Smooth muscle cell (in vitro differentiated cells): ENCODE results near the gene SLA2. TPM values are rescaled to one million over a fixed set of nuclear protein-coding genes. Genes with fewer than 3 reads are reported as not detected.

Source experiments
- DNase-seq: peaks from one replicate; lab custom pipeline; 2025; ENCODE audit not compliant: unreplicated experiment; lab: John Stamatoyannopoulos, UW
- H2AFZ ChIP-seq: fragments of 200-600 bp; sonication (generic); 2 replicates; pipeline ENCODE4 v1.6.0; 2016; ENCODE audit warnings: antibody characterized with exemption, low read depth, mild to moderate bottlenecking
- H3F3A ChIP-seq: fragments of 200-600 bp; sonication (generic); 2 replicates; pipeline ENCODE4 v1.6.0; 2017; ENCODE audit warnings: antibody characterized with exemption, low read depth
- H3K27ac ChIP-seq: fragments of 200-600 bp; sonication (generic); 2 replicates; pipeline ENCODE4 v1.5.1; 2016; ENCODE audit warnings: low read depth, mild to moderate bottlenecking
- H3K27me3 ChIP-seq: fragments of 200-600 bp; sonication (generic); 2 replicates; pipeline ENCODE4 v1.6.1; 2016; ENCODE audit warnings: low read depth, mild to moderate bottlenecking
- H3K36me3 ChIP-seq: fragments of 200-600 bp; sonication (generic); 2 replicates; pipeline ENCODE4 v1.5.1; 2016; ENCODE audit warnings: low read depth
- H3K4me1 ChIP-seq: fragments of 200-600 bp; sonication (generic); 2 replicates; pipeline ENCODE4 v1.5.1; 2016; ENCODE audit warnings: low read depth
- H3K4me2 ChIP-seq: fragments of 200-600 bp; sonication (generic); 2 replicates; pipeline ENCODE4 v1.6.0; 2016; ENCODE audit warnings: mild to moderate bottlenecking
- H3K4me3 ChIP-seq: fragments of 200-600 bp; sonication (generic); 2 replicates; pipeline ENCODE4 v1.5.1; 2016; ENCODE audit warnings: mild to moderate bottlenecking
- H3K79me2 ChIP-seq: fragments of 200-600 bp; sonication (generic); 2 replicates; pipeline ENCODE4 v1.6.0; 2016; ENCODE audit warnings: low read depth, mild to moderate bottlenecking
- H3K9ac ChIP-seq: fragments of 200-600 bp; sonication (generic); 2 replicates; pipeline ENCODE4 v1.6.0; 2016; ENCODE audit warnings: low read depth
- H3K9me3 ChIP-seq: fragments of 200-600 bp; sonication (generic); replicated peaks from 2 replicates; pipeline ENCODE4 v1.5.1; 2016; ENCODE audit warnings: low read depth
- H4K20me1 ChIP-seq: fragments of 200-600 bp; sonication (generic); 2 replicates; pipeline ENCODE4 v1.6.0; 2016; ENCODE audit warnings: low read depth
- CTCF ChIP-seq: fragments of 200-600 bp; sonication (generic); IDR thresholded peaks from 2 replicates; pipeline ENCODE4 v1.5.1; 2017; ENCODE audit warnings: borderline replicate concordance, mild to moderate bottlenecking, antibody characterized with exemption; ENCODE audit not compliant: insufficient read depth, poor library complexity, severe bottlenecking
- WGBS: methylation state at CpG from one replicate; pipeline ENCODE4 v1.1.7; 2016; ENCODE audit warnings: low lambda C conversion rate; 5-methylcytosine and 5-hydroxymethylcytosine counted together
- polyA plus RNA-seq: library from polyadenylated mRNA; unstranded; fragments of >200 nt; fragmentation: Nextera tagmentation; extraction: Ambion mirVana; gene quantifications from 2 replicates; pipeline ENCODE4 v1.2.1, GENCODE V29; 2016
- total RNA-seq: library from RNA; depleted of rRNA; stranded (reverse); fragments of >200 nt; gene quantifications from 2 replicates; pipeline ENCODE4 v1.2.3, GENCODE V29; 2014

The SLA2 gene
- total and polyA plus RNA-seq, 2 experiments from 2014 or later, result not detected

- Histone ChIP-seq H3K4me2 (no peak overlapping the region), H3K9me3 (no peaks in the 10 kb centered on the region), H3K36me3 (no peaks in the 10 kb centered on the region), H3K9ac (no peak overlapping the region), H3K27me3 (no peaks in the 10 kb centered on the region), H4K20me1 (peaks cover 59% of the 10 kb centered on the region), H3K79me2 (peaks cover 39% of the 10 kb centered on the region), H3K4me1 (peaks cover 4% of the 10 kb centered on the region), H3K27ac (no peak overlapping the region), H3F3A (peaks cover 6% of the 10 kb centered on the region), H2AFZ (no peak overlapping the region), H3K4me3 (no peak overlapping the region)
- DNase-seq, result no peak
- TF ChIP-seq CTCF, result no peak
- WGBS, result 96% methylated on average over 2 of the region's 2 CpGs
Observed at GRCh38 chr20:36579996-36580545, 65.9 kb downstream of the SLA2 start.

GRCh38 chr20:36578356-36579041 lies 67.5 kb downstream of the SLA2 start:
- no peak for TF ChIP-seq CTCF
- Histone ChIP-seq H3K4me1 (peaks cover 7% of the 10 kb centered on the region), H3K79me2 (peaks cover 47% of the 10 kb centered on the region), H3K4me3 (no peak overlapping the region), H3K9ac (no peak overlapping the region), H3K27me3 (no peaks in the 10 kb centered on the region), H3K4me2 (no peak overlapping the region), H2AFZ (no peak overlapping the region), H3K27ac (no peak overlapping the region), H3F3A (peaks cover 6% of the 10 kb centered on the region), H3K9me3 (no peaks in the 10 kb centered on the region), H4K20me1 (peaks cover 61% of the 10 kb centered on the region), H3K36me3 (no peaks in the 10 kb centered on the region)
- DNase-seq, result no peak
- 96% methylated on average over 15 of the region's 15 CpGs for WGBS

GRCh38 chr20:36576081-36576445 lies 69.9 kb downstream of the SLA2 start:
- H3K9ac ChIP-seq, result no peak overlapping the region
- H4K20me1 ChIP-seq, result peaks cover 50% of the 10 kb centered on the region
- peaks cover 14% of the 10 kb centered on the region for H3F3A ChIP-seq
- no peaks in the 10 kb centered on the region for H3K27me3 ChIP-seq
- no peak overlapping the region for H2AFZ ChIP-seq
- H3K4me3 ChIP-seq, result no peak overlapping the region
- H3K9me3 ChIP-seq, result no peaks in the 10 kb centered on the region
- no peak overlapping the region for H3K27ac ChIP-seq
- WGBS, result 88% methylated on average over 1 of the region's 1 CpG
- H3K4me2 ChIP-seq, result peak overlapping the region; percentile 98
- no peaks in the 10 kb centered on the region for H3K36me3 ChIP-seq
- no peak for TF ChIP-seq CTCF
- DNase-seq, result no peak
- H3K4me1 ChIP-seq, result peaks cover 22% of the 10 kb centered on the region
- peaks cover 47% of the 10 kb centered on the region for H3K79me2 ChIP-seq
